Small intestine (tissue), 7 donors: ENCODE results near the gene AGPAT2. TPM values are rescaled to one million over a fixed set of nuclear protein-coding genes. Genes with fewer than 3 reads are reported as not detected.

Experiments
- DNase-seq, 2 donors: peaks; one replicate each; pipeline versions ENCODE4 v3.0.0 to v3.0.0-alpha.2; 2013
- FAIRE-seq: peaks from 2 replicates; lab custom pipeline; 2012; peaks lifted over from hg19 to GRCh38; lab: Jason Lieb, UNC
- H3K27ac ChIP-seq, 3 donors: one replicate each; pipeline ENCODE4 v1.5.1; 2013; ENCODE audit warnings: low read length in 2 of 3, mild to moderate bottlenecking in 2 of 3, control low read depth in 1 of 3, inconsistent platforms in 1 of 3, low read depth in 1 of 3, moderate library complexity in 1 of 3
- H3K27me3 ChIP-seq, 3 donors: one replicate each; pipeline ENCODE4 v1.6.1; 2013; ENCODE audit warnings: low read length in 3 of 3, inconsistent platforms in 1 of 3; ENCODE audit not compliant: control insufficient read depth in 3 of 3, insufficient read depth in 3 of 3
- H3K36me3 ChIP-seq, 3 donors: one replicate each; pipeline ENCODE4 v1.6.1; 2013; ENCODE audit warnings: low read length in 3 of 3, inconsistent platforms in 1 of 3, low read depth in 1 of 3, mild to moderate bottlenecking in 1 of 3, moderate library complexity in 1 of 3; ENCODE audit not compliant: control insufficient read depth in 3 of 3, insufficient read depth in 2 of 3
- H3K4me1 ChIP-seq, 3 donors: one replicate each; pipeline ENCODE4 v1.6.1; 2013; ENCODE audit warnings: low read length in 2 of 3, inconsistent platforms in 1 of 3, low read depth in 1 of 3, mild to moderate bottlenecking in 1 of 3, moderate library complexity in 1 of 3; ENCODE audit not compliant: control insufficient read depth in 3 of 3, insufficient read depth in 2 of 3
- H3K4me3 ChIP-seq, 3 donors: one replicate each; pipeline ENCODE4 v1.5.1; 2013; ENCODE audit warnings: low read length in 3 of 3, control low read depth in 1 of 3, inconsistent platforms in 1 of 3, low read depth in 1 of 3, mild to moderate bottlenecking in 1 of 3, moderate library complexity in 1 of 3
- H3K9me3 ChIP-seq, 2 donors: one replicate each; pipeline ENCODE4 v1.6.1; 2013; ENCODE audit warnings: low read depth in 1 of 2, low read length in 1 of 2; ENCODE audit not compliant: control insufficient read depth in 2 of 2, insufficient read depth in 1 of 2
- WGBS, 3 donors: extraction: QIAGEN DNeasy Blood & Tissue Kit; methylation state at CpG; one replicate each; pipeline ENCODE4 v1.1.7; 2013; 5-methylcytosine and 5-hydroxymethylcytosine counted together
- polyA plus RNA-seq, 4 donors: library from polyadenylated mRNA; stranded (reverse) in 3 of 4; unstranded in 1 of 4; fragments of 200-250 nt in 3 of 4; fragments of 120-200 nt in 1 of 4; gene quantifications; one replicate each; pipeline versions ENCODE4 v1.2.1 to v1.2.3, GENCODE V29; 2013
- donor health status: healthy with polysubstance abuse.
- donor health status: control.
- donor health status: control.
- donor health status: Bipolar disorder and iron deficiency.
- donor health status: healthy.

The AGPAT2 gene
- polyA plus RNA-seq, 4 donors, result 222 to 653 (median 363) TPM

DNA sequence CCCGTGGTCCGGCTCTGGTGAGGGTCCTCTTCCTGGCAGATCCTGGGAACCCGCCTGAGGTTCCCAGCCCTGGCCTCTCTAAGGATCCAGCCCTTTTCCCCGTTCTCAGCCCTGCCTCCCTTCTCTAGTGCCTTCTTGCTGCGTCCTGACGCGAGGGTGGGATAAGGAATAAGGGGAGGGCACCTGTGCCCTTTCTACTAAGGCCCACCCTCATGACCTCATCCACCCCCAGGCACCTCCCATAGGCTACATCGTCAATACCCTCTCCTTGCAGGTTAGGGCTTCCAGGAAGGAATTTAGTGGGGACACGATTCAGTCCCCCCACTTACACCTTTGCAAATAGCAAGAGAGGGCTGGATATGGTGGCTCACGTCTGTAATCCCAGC is 14.4 kb upstream of the AGPAT2 start:
- H3K4me3 ChIP-seq, result peak overlapping the region in 1 of 3 donors; percentile 17
- DNase-seq (no peak), FAIRE-seq (no peak)
- H3K27ac ChIP-seq, result no peak overlapping the region
- peaks cover 0 to 38% (median 2%) of the 10 kb centered on the region in 3 donors for H3K4me1 ChIP-seq
- WGBS, 3 donors, result 40 to 49% (median 42%) methylated on average over 10 of the region's 10 CpGs
- peaks cover 0 to 4% (median 0%) of the 10 kb centered on the region in 3 donors for H3K27me3 ChIP-seq
- no peaks in the 10 kb centered on the region for H3K9me3 ChIP-seq
- H3K36me3 ChIP-seq, result no peaks in the 10 kb centered on the region

DNA sequence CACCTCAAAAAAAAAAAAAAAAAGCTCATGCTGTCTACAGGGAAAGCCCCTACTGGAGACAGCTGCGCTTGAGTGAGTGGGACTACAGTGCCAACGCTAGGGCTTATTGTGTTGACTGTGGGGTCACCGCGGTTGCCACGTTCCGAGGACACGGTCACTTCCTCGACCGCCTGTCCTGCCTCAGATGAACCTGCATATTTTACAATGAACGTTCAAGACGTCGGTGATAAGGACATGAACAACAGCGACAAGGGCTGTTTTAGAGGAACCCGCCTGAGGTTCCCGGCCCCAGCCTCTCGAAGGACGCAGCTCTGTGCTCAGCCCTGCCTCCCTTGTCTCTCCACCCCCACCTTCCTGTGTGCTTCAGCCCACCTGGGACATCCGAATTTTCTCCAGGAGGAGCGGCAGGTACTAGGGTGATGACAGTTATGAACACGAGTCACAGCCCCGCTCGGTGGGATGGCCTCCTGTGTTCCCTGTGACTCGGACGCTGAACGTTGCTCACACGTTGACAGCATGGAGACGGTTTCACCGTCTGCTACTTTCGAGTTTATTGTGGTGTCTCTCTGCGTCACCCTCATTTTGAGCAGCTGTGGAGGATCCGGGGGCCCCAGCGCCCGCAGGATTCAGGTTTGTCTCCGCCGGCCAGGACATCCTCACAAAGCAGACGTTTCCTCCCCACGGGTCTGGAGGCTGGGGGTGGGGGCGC is 13.9 kb upstream of the AGPAT2 start:
- no peak for FAIRE-seq

DNA sequence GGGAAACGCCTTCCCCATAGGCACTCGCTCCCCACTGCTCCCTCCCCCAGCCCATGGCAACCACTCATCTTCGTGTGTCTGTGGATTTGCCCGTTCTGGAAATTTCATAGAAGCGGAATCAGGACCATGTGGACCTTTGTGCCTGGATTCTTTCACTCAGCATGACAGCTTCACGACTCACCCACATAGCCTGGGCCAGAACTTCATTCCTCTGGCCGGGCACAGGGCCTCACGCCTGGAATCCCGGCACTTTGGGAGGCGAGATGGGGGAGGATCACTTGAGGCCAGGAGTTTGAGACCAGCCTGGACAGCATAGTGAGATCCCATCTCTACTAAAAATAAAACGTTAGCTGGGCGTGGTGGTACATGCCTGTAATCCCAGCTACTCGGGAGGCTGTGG is 13.0 kb upstream of the AGPAT2 start:
- Histone ChIP-seq H3K36me3 (no peaks in the 10 kb centered on the region), H3K4me3 (no peak overlapping the region), H3K27ac (no peak overlapping the region), H3K9me3 (no peaks in the 10 kb centered on the region), H3K4me1 (peaks cover 0 to 51% (median 10%) of the 10 kb centered on the region in 3 donors), H3K27me3 (no peaks in the 10 kb centered on the region)
- DNase-seq (no peak), FAIRE-seq (no peak)
- 47 to 71% (median 57%) methylated on average over 13 of the region's 13 CpGs for WGBS, 3 donors

More for the DNA sequence above, 13.9 kb upstream of the AGPAT2 start:
- H3K36me3 ChIP-seq, result no peaks in the 10 kb centered on the region
- peaks cover 0 to 43% (median 7%) of the 10 kb centered on the region in 3 donors for H3K4me1 ChIP-seq
- peak overlapping the region in 2 of 3 donors; percentile 6 to 25 for H3K27ac ChIP-seq
- DNase-seq, result peak; percentile 68 to 72
- WGBS, 3 donors, result 8 to 19% (median 9%) methylated on average over 35 to 38 of the region's 38 CpGs
- peak overlapping the region in 1 of 3 donors; percentile 17 for H3K4me3 ChIP-seq
- no peaks in the 10 kb centered on the region for H3K9me3 ChIP-seq
- H3K27me3 ChIP-seq, result peaks cover 0 to 4% (median 0%) of the 10 kb centered on the region in 3 donors

DNA sequence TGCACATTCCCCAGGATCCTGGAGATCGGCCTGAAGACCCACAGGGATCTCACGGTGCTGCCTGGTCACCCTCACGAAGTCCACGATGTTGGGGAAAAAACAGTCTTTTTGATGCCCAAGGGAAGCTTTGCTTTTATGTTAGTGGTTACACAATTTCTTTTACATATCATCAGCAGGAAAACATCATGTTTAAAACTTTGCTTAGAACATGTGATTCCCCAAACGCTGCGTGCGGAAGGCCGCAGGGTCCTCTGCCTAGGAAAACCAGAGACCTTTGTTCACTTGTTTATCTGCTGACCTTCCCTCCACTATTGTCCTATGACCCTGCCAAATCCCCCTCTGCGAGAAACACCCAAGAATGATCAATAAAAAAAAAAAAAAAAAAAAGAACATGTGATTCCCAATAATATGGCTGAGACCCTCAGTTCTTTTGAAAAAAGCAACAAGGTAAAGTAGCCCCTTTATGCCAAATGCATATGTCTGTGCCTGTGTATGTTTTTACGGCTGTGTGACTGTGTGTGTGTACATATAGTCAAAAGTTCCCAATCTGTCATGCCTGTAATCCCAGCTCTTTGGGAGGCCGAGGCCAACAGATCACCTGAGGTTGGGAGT is 11.5 kb upstream of the AGPAT2 start:
- peak overlapping the region in 1 of 3 donors; percentile 1 for H3K4me3 ChIP-seq
- peaks cover 0 to 66% (median 10%) of the 10 kb centered on the region in 3 donors for H3K4me1 ChIP-seq
- H3K9me3 ChIP-seq, result no peaks in the 10 kb centered on the region
- peak overlapping the region; percentile 42 to 86 (median 58) for H3K27ac ChIP-seq
- FAIRE-seq (no peak), DNase-seq (peak in 1 of 2 donors; percentile 56)
- no peaks in the 10 kb centered on the region for H3K27me3 ChIP-seq
- WGBS, 3 donors, result 78 to 84% (median 83%) methylated on average over 10 of the region's 11 CpGs
- H3K36me3 ChIP-seq, result no peaks in the 10 kb centered on the region

DNA sequence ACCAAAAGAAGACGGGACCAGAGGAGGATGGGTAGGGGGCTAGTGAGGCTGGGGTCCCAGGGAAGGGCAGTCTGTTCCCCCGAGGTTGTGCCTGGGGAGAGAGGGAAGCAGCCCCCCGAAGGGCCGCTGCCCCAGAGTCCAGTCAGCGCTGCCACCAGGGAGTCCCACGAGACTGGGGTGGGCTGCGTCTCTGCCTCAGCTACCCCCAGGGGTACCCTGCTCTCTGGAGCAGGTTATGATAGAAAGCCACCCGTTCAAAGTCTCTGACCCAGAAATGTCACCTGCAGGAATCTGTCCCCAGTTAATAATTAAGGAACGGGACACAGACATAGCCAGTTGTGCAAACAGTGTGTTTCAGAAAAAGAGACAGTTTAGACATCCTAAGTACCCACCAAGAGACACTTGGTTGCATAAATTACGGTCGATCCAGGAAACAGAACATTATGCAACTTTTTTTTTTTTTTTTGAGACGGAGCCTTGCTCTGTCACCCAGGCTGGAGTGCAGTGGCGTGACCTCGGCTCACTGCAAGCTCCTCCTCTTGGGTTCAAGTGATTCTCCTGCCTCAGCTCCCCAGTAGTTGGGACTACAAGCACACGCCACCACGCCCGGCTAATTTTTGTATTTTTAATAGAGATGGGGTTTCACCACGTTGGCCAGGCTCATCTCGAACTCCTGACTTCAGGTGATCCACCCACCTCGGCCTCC is 10.7 kb upstream of the AGPAT2 start:
- FAIRE-seq, result no peak

DNA sequence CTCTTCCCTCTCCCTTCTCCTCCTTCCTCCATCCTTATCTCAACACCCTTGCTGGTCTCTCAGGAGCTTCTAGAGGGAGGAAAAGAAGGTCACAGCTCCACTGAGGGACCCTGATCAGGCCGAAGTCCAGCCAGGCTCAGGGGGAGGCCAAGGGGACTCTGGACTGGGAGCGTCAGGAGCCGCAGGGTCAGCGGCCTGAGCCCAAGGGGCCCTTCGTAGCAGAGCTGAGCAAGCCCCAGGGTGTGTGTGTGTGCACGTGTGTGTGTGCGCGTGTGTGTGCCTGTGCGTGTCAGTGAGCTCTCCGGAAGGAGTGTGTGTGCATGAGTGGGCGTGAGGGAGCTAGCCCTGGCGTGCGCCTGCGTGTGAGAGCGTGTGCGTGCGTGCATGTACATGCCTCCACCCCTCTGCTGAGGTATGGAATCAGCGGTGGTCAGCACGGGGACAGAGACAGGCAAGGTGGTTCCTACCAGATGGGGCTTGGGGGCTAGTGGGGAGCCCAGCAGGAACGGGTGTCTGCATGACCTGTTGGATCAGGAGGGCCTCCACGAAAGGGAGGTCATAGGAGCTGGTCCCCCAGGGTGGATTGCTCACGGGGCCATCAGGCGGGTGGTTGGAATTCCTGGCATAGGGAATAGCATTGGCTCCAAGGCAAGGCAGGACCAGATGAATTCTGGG is 10.0 kb upstream of the AGPAT2 start:
- WGBS, 3 donors, result 7 to 52% (median 23%) methylated on average over 22 to 23 of the region's 23 CpGs
- Histone ChIP-seq H3K9me3 (no peaks in the 10 kb centered on the region), H3K4me1 (peaks cover 0 to 80% (median 12%) of the 10 kb centered on the region in 3 donors), H3K4me3 (peak overlapping the region in 2 of 3 donors; percentile 5 to 46), H3K27ac (peak overlapping the region; percentile 81 to 100 (median 86)), H3K36me3 (no peaks in the 10 kb centered on the region), H3K27me3 (no peaks in the 10 kb centered on the region)
- FAIRE-seq (no peak), DNase-seq (peak; percentile 93 to 94)

More for the DNA sequence above, 10.7 kb upstream of the AGPAT2 start:
- WGBS, 3 donors, result 16 to 49% (median 25%) methylated on average over 19 to 20 of the region's 20 CpGs
- no peaks in the 10 kb centered on the region for H3K27me3 ChIP-seq
- H3K4me1 ChIP-seq, result peaks cover 0 to 73% (median 10%) of the 10 kb centered on the region in 3 donors
- no peaks in the 10 kb centered on the region for H3K9me3 ChIP-seq
- no peaks in the 10 kb centered on the region for H3K36me3 ChIP-seq
- H3K4me3 ChIP-seq, result peak overlapping the region in 2 of 3 donors; percentile 5 to 46
- DNase-seq, result peak; percentile 69 to 82
- H3K27ac ChIP-seq, result peak overlapping the region; percentile 81 to 100 (median 86)

DNA sequence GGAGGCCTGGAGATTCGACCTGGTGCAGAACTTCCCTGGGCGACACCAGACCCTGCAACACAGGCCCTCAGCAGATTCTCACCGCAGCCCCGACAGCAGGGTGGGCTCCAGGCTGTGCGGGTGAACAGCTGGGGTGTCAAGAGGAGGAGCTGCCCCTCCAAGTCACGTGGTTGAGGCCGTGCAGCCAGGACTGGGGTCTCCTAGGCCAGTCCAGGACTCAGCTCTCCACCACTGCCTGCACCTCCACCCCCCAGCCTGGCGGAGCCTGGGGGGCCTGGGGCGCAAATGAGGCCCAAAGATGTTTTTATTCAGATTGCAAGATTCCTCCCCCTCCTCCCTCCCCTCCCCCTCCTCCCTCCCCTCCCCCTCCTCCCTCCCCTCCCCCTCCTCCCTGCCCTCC is 9.2 kb upstream of the AGPAT2 start:
- no peak for FAIRE-seq
- no peak overlapping the region for H3K4me3 ChIP-seq
- H3K27ac ChIP-seq, result peak overlapping the region in 2 of 3 donors; percentile 55 to 95
- no peaks in the 10 kb centered on the region for H3K9me3 ChIP-seq
- DNase-seq, result no peak
- peaks cover 0 to 85% (median 14%) of the 10 kb centered on the region in 3 donors for H3K4me1 ChIP-seq
- no peaks in the 10 kb centered on the region for H3K36me3 ChIP-seq
- WGBS, 3 donors, result 58 to 62% (median 58%) methylated on average over 9 of the region's 9 CpGs
- H3K27me3 ChIP-seq, result no peaks in the 10 kb centered on the region

DNA sequence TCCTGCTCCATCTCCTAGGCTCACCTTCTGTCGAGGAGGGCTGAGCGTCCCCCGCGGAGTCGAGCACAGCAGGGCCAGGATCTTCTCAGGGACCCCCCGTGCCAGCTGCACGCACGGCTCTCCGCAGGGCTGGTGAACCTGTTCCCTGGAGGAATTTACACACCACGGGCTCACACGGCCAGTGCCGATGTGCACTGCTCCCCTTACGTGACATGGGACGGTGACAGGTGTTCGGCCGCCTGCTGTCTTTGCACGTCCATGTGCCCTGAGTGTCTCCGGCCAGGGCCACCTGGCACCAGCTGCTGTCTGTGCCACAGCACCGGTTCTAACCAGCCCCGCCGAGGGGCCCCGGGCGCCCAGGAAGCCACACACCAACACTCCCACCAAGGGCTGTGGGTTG is 8.7 kb upstream of the AGPAT2 start:
- no peak for FAIRE-seq
- Histone ChIP-seq H3K36me3 (no peaks in the 10 kb centered on the region), H3K4me1 (peaks cover 0 to 86% (median 15%) of the 10 kb centered on the region in 3 donors), H3K27me3 (no peaks in the 10 kb centered on the region), H3K4me3 (no peak overlapping the region), H3K9me3 (no peaks in the 10 kb centered on the region), H3K27ac (peak overlapping the region; percentile 69 to 95 (median 89))
- no peak for DNase-seq
- WGBS, 3 donors, result 41 to 71% (median 53%) methylated on average over 21 to 23 of the region's 23 CpGs
